ENCODE results near the gene ADGRL3.
"Not testable (repeated sequence)": the region's sequence is repeated elsewhere in the genome, so short reads cannot be mapped to it uniquely, and the experiment has no call there.

The ADGRL3 gene

DNA sequence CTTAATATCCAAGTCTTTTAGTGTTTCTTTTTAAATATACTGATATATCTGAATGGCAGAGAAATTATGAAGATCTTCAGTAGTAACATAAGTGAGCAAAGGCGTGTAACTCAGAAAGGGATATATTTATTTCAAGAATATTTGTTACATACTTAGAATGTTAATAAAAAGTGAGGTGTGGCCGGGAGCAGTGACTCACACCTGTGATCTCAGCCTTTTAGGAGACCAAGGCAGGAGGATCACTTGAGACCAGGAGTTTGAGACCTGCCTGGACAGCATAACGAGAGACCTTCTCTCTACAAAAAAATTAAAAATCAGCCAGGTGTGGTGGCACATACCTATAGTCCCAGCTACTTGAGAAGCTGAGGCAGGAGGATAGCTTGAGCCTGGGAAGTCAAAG, 651.0 kb downstream of the ADGRL3 start:
- DNase-seq: no peak

DNA sequence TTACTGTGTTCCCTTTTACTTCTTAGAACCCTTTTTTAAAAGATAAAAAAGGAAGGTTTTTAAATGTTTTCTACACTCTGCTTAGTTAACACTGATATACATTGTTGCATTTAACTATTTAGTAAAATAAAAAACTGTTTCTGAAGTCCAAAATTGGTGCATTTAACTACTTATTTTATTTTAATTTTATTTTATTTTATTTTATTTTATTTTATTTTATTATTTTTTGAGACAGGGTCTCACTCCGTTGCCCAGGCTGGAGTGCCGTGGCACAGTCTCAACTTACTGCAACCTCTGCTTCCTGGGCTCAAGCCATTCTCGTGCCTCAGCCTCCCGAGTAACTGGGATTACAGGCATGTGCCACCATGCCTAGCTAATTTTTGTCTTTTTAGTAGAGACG, 652.0 kb downstream of the ADGRL3 start:
- DNase-seq: not testable (repeated sequence)

DNA sequence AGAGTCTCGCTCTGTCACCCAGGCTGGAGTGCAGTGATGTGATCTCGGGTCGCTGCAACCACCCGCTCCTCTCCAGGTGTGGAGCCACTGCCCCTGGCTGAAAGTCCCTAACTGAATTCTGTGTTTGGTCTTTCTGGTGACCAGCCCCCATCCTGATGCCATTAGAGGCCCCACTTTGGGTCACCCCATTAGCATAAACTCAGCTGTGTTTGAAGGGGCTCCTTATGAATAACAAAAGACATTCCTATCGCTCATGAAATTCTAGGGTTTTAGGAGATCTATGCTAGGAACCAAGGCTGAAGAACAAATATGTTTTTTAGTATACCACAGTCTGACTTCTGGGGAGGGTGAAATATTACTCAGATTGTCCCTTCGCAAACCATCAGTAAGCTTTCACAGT, 652.9 kb downstream of the ADGRL3 start:
- no peak for DNase-seq

DNA sequence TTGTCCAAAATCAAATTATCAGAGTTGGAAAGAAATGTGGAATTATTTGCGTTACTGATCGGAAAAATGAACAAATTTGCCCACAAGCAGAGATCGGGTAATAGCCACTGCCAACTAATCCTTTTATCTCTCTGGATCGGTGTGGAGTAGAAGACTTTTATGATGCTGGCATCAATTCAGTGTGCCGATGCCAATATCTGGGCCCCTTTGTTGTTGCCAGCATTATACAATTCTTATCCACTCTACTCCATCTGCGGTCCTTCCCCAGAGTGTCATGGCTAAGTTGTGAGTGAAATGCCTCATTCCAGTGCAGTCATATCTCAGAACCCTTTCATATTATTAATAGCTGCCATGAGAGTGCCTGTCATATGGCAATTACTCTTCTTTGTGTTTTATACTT, 660.2 kb downstream of the ADGRL3 start:
- DNase-seq: no peak

DNA sequence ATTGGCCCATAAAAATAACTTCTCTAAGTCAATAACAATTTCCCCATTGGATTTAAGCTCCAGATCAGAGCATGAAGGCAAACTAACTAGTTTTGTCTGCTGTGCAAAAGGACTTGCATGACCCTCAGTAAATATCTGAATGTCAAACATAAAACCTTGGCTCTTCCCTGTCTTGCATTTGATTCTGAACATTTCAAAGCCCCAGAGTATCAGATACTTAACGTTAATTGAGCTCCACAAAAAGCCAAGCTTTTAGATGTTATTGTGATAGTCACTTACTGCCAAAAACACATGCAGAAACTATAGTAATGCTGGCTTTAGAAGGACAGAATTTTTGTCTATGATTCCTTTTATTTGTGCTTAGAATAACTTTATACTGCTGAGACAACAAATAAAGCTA, 664.2 kb downstream of the ADGRL3 start:
- DNase-seq: no peak

DNA sequence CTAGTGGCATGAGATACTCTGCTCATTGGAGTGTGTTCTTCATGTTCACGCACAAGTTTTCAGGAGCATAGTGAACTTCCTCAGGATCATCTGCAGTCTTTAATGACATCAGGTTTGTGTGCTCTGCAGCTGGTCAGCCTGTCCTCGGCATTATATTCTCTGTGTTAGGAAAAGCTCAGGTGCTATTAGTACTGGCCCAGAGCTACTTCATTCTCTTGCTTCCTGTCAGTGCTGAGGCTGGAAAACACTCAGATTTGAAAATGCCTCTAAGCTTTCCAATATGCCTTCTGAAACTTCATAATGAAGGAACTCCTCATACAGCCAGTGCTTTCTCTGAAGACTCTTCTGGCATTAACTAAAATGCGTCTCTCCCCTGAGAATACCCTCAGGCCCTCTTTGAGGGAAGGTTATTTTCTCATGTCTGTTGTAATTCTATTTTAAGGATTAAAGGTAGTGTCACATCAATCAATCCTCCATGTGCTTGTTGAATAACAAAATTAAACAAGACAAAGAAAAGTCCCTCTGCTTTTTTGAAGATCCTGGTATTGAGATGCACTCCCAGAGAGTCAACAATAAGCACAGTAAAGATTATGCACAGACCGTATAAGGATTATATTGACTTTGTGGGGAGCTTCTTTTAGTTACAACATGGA, 666.4 kb downstream of the ADGRL3 start:
- no peak for DNase-seq

DNA sequence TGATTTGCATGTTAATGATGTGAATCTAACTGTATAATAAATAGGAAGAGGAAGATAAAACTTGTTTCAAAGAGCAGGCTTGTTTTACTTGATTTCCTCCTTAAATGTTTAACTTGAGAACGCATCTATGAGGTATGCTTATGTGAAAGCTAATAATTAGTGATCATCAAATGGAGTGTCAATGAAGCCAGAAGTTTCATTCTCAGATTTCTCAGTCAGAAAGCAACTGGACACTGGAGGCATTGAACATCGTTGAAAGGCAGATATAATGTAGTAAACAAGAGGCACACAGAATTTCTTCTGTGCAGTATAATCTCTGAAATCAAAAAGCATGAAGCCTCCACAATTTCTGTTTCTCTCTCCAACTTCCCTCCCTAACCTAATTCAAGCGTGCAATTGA, 672.9 kb downstream of the ADGRL3 start:
- DNase-seq: no peak

DNA sequence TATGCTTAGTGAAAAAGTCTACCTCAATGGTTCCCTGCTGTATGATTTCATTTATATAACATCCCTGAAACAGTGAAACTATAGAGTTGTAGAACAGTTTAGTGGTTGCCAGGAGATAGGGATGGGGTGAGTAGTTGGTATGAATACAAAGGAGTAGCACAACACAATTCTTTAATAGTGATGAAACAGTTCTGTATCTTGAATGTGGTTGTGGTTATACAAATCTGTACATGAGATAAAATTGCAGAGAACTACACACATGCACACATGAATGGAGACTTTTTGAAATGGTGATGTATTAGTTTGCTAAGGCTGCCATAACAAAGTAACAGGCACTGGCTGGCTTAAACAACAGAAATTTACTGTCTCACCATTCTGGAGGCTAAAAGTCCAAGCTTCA, 677.1 kb downstream of the ADGRL3 start:
- no peak for DNase-seq

DNA sequence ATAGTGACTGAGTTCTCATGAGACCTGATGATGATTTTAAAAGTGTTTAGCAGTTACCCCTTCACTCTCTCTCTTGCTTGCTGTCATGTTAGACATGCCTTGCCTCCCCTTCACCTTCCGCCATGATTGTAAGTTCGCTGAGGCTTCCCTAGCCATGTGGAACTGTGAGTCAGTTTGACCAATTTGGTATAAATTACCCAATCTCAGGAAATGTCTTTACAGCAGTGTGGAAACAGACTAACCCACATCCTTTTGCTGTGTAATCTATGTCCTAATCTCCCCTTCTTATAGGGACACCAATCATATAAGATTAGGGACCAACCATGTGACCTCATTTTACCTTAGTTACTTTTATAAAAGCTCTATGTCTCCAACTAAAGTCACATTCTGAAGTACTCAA, 677.8 kb downstream of the ADGRL3 start:
- no peak for DNase-seq

DNA sequence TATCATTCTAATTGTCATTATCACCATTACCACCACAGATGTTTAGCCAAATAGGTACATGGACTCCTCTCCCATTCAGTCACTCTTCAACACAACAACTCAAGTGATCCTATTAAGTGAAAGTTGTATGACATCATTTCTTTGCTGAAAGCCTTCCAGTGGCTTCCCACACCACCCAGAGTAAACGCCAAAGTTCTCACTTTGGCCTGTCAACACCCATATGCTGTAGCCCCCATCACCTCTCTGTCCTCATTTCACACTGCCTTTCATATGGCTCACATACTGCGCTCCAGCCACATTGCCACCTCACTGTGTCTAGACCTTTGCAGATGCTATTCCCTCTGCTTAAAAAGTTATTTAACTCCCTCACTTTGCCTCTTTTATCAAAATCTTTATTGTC, 682.3 kb downstream of the ADGRL3 start:
- DNase-seq: no peak

DNA sequence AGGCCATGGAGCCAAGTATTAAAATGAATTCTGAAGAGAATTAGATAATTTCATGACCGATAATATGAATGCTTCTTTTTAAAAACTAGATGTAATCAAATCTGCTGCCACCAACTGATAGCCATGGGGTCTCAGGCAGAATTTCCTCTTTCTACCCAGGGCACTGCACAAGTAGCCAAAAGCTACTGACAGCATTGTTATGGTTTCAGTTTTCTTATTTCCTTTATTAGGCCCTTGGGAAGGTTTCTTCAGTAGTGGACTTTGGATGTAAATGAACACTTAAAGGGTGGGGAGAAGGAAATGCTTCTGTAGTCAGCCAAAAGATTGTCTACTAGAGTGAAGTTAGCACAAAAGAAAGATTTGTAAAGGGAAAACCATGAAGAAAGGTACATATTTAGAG, 686.0 kb downstream of the ADGRL3 start:
- DNase-seq: no peak

DNA sequence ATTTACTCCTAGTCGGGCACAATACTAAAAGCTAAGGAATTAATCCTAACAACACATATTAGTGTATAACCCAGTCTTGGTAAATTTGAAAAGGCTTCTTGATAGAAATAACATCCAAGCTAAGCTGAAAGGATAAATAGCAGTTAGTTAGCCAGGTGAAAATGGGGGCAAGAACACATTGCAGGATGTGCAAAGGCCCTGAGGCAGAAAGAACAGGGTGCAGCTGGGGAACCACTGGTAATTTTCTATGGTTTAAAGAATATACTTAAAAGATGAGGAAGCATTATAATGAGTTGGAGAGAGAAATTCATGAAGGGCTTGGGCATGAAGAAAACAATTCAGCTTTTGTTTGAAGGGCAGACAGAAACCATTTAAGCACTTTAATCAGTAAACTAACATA, 689.0 kb downstream of the ADGRL3 start:
- no peak for DNase-seq

DNA sequence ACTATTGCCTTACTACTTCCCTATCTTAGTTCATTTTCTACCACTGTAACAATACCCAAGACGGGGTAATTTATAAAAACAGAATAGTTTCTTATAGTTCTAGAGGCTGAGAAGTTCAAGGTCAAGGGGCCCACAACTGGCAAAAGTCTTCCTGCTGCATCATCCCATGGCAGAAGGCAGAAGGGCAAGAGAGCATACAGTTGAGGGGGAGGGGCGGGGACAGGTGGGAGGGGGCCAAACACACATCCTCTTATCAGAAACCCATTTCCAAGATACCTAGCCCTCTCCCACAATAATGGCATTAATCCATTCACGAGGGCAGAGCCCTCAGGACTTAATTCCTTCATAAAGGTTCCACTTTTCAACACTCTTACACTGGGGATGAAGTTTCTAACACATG, 690.2 kb downstream of the ADGRL3 start:
- DNase-seq: no peak

DNA sequence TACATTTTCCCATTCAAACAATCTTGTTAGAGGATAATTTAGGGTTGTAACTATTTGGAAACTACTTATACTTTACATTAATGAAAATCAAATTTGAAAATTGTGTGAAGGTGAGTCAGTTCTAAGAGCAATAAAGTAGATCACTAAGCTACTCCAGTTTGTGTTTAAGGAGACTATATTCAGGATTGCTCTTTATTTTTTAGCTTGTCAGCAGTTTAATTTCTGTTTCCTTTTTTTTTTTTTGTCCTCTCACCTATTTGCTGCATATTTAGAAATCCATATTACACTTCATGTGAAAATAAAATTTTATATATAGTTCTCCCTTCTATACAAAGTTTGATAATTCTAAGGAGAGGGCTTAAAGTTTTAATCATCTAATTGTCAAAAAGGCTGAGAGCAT, 691.8 kb downstream of the ADGRL3 start:
- DNase-seq: no peak

DNA sequence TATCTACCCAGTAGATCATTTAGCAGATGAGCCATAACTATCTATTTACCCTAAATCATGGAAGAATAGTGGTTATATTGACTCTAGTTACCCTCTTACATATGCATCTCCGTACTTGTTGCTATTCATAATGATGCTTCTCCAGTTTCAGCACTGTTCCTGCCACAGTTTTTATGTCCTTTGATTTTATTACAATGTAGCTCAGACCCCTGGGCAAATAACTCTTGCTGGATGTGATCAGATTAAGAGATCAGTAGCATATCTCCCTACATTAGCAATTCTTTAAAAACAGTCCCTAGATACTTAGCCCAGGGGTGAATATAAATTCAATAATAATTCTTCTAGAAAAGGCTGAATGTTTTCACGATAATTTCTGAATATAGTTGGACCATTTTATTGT, 696.5 kb downstream of the ADGRL3 start:
- DNase-seq: no peak

DNA sequence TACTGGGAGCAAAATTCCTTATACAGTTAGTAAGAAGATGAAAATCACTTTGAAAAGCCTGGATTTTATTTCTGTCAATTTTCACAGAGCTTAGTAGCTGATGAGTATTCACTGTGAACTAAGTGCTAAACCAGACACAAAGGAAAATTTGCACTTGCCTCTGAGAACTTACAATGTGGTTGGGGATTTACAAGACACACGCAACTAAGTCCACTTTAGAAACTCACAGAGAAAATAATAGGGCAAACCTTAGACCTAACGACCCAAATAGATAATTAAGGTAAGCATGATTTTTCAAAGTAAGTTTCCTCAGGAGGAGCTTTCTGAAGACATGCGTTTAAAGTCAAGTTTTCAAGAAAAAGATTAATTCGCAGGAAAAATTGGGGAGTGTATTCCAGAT, 708.9 kb downstream of the ADGRL3 start:
- DNase-seq: no peak

DNA sequence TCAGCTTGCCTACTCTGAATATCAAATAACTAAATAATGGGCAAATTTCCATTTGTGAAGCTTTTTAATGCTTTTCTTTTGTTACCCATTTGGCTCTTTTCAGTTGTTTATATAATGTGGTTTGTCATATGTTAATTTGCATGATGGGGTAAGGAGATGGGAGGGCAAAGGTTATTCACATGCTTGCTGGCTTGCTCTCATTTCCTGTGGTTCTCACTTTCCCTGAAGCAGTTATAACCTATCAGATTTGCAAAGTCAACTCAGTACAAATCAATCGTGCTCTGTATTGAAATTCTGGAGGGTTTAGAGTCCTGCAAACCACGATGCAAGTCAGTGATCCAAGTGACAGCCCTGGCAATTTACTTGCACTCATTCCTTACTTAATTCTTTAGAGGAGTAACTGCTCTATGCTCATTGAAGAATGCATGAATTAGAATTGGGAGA, 711.2 kb downstream of the ADGRL3 start:
- no peak for DNase-seq

DNA sequence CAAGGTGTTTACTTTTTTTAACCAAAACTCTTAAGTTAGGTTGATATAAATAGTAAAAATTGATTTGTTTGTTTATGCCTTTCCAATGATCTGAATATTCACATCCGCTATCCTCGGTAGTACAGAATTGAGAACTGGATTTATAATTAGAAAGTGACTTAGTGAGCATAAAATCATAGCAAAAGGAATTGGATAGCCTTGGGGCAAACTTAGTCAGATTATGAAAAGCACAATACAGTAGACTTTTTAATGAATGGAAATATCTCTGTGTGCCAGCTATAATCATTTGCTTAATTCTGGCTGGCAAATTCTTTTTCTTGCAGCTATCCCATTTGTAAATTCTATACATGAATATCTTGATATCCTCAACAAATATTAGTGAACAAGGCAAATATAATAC, 713.5 kb downstream of the ADGRL3 start:
- DNase-seq: no peak

DNA sequence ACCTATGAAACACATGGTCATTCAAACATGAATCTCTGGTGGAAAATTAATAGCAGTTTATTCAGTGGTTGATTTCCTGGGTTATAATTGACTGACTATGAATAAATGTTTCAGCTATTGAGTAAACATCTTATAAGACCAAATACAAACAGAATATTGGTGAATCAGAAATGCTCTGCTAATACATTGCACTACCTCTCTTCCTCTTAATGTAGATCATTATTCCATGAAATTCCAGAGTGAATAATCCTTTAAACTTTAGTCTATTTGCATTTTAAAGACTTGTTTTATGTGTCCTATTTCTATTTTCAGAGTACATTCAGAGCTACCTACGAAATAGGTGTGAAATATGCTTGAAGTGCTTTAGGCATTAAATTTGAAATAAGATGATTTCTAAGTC, 715.4 kb downstream of the ADGRL3 start:
- no peak for DNase-seq

DNA sequence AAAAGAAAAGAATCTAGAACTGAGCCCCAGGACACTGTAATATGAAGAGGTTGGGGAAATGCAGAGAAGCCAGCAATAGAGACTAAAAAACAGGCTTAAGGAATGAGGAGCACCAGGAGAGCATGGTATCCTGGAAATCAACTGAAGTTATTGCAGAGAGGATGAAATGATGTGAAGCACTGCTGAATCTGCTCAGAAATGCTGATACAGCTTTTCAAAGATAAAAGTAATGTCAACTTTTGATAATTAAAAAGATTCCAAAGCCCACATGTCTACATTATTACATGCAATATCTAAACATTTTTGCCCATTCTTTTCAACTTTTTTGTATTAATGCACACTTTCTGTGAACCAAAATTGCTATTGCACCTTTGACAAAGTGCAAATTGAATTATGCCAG, 718.4 kb downstream of the ADGRL3 start:
- no peak for DNase-seq

DNA sequence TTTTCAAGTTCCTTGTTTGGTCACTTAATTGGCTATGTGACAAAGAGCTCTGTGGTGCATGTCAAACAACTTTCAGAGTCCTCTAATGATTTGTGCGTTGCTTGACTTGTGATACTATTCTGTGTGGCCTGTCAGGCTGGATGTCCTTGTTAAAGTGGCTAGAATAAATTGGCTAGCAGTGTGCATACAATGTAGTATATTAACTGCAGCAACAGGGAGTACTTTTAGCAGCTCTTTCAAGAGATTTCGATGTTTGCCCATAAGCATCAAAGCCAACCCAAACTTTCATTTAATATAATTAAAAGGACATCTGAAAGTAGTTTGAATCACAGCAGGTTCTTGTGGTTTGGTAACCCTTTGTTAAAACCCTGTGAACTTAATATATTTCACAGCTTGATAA, 718.9 kb downstream of the ADGRL3 start:
- no peak for DNase-seq

DNA sequence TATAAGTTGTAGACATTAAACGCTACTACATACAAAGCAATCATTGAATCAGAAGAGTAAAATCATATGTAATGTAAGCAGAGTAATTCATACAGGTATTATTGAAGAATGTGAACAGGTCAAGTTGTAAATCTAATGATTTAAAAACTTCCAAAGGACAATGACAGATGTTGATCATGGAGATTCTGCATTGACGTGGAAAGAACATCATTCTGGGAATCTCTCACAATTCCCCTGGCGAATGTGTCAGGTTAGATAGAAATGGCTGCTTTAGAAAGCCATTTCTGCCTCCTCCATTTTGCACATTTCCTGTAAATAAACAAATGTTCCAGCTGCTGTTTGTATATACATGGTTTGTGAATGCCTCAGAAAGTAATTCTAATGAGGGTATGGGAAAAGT, 719.4 kb downstream of the ADGRL3 start:
- DNase-seq: no peak

DNA sequence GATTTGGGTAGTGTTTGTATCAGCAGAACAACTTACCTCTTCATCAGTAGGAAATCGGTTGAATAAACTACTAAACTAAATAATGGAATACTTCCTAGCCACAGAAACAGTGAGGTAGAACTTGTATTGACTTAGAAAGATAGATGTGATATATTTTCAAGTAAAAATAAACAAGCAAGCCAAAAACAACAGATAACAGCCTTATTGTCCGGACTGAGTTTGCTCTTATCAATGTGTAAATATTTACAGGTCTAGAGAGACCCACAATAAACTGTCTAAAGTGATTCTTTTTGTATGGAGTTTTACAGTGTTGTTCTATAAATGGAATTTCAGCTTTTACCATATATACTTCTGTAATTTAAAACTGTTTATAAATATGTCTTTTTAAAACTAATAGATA, 721.8 kb downstream of the ADGRL3 start:
- no peak for DNase-seq

DNA sequence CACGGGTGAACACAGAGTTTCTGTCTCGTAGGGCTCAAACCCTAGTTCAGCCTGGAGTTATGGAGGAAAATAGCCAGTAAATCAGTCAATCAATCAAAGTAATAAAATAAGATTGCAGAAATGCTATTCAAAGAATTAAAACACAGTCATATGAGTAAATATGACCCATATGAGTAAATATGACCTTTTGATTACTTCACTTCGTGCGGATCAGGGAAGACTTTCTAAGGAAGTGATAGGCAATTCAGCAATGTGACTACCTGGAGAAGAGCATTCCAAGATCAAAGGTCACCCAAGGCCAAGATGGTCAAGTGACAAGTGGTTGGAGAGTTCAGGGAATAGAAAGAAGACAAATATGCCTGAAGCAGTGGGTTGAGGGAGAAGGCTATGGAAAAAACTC, 722.6 kb downstream of the ADGRL3 start:
- no peak for DNase-seq

DNA sequence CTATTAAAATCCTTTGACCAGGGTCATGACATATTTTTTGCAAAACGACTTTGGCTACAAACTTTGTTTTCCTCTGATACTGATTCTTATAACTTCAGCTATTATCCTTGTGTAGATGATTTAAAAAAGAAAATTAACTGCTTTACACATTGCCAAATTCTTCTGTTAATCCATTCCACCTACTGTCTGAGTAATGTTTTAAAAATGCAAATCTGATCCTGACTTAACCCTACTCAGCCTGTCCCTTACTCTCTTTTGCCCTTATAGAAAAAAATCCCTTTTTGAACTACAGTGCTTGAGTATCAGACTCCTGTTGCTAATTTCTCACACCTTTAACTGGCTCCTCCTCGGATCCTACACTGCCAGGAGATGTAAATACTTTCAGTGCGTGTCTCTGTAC, 723.1 kb downstream of the ADGRL3 start:
- no peak for DNase-seq

DNA sequence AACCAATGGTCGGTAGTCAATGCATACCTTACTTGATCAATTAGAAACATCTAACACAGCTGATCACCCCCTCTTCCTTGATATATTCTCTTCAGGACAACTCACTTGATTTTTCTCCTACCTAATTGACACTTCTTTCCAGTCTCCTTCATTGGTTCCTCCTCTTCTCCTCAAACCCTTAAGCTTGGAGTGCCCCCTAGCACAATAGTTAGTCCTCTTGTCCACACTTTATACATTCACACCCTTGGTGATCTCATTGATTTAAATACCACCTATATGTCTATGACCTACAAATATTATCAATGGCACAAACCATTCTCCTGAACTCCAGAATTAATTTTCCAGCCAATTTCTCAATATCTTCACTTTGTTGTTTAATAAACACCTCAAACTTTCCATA, 724.0 kb downstream of the ADGRL3 start:
- no peak for DNase-seq

Measured in stimulated activated CD8-positive, alpha-beta memory T cell treated with anti-CD3 and anti-CD28 coated beads, Interleukin-4, amount 100 ng/mL, for 48 hours (primary cell).